HG03571 (cell line): ENCODE measurements around the gene TRIML1.
"Not testable (repeated sequence)": the region's sequence is repeated elsewhere in the genome, so short reads cannot be mapped to it uniquely, and the experiment has no call there.

Experiments
- ATAC-seq: cut with Tn5 transposase; IDR thresholded peaks from one replicate; pipeline ENCODE4 v1.9.1; 2021; ENCODE audit not compliant: unreplicated experiment

The TRIML1 gene

DNA sequence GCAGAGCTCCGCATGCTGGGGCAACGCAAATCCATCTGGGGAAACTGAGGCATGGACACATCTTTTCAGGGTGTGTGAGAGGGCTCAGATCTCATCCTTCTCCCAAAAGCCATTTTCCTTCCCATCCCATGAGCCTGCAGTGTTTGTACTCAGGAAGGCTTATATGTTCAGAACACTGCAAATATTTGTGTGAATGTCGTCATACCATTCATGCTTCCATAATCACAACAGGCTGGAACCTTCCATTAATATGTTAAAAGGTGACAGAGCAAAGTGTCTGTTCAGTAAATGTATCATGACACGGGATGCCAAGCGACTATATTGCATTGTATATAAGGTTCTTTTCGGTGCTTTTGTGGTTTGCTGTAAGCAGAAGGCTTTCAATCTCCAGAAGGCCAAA, 8.5 kb downstream of the TRIML1 start:
- ATAC-seq = no peak

DNA sequence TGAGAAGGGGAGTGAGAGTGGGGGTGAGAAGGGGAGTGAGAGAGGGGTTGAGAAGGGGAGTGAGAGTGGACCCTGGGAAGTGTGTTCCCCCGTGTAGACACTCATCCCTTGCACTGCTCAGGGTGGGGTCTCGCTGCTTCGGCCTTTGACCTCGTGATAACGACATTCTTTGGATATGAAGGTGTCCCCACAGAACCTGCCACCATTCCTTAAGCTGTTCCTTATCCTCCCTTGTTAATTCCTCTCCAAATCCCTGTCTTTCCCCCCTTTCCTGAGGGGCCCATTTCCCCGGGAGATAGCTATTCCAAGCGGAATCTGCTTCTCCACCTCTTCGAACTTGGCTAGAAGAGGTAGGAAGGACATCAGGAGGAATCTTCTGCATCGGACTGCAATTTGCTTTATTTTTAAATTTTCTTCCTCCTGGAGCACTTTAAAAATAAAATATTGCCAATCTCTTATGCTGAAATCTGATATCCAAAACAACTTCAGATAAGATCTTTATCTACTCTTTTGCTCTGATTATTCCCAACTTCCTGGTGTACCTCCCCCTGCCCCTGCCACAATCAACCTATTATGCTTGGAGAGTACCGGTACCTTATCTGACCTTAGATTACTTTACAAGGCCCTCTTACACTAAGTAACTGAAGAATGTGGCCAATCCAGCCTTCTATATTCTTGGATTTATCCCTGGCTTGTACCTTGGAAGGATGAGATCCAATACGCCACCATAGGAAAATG, 15.6 kb downstream of the TRIML1 start:
- no peak for ATAC-seq

DNA sequence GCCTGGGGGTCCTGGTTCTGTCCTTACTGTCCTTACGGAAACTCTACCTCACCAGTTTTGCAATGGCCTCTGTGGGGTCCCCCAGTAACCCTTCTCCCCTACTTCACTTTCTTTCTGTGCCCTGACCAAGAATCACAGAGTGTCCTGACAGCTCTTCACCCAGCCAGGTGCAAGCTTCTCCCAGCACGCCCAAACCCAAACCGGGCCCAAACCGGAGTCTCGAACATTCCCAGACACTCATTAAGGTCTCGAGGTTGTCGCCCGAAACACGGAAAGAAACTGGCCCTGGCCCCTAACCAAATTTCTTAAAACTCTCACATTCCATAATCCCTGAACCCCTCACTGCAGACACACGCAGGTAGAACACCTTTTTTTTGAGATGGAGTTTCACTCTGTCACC, 19.1 kb downstream of the TRIML1 start:
- ATAC-seq = no peak

DNA sequence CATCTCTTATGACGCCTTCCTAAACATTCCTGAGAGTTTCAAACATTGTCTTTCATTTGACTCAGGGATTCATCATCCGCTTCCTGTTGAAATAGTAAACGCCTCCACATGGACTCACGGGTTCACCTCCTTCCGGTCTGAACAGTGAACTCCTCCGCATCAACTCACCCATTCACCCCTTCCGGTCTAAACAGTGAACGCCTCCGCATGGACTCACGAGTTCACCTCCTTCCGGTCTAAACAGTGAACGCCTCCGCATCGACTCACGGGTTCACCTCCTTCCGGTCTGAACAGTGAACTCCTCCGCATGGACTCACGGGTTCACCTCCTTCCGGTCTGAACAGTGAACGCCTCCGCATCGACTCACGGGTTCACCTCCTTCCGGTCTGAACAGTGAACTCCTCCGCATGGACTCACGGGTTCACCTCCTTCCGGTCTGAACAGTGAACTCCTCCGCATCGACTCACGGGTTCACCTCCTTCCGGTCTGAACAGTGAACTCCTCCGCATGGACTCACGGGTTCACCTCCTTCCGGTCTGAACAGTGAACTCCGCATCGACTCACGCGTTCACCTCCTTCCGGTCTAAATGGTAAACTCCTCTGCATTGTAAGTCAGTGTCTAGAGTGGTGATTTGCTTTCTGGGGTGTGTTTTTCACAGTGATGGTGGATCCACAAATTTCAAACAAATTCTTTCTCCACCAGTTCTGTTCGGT, 20.4 kb downstream of the TRIML1 start:
- not testable (repeated sequence) for ATAC-seq

DNA sequence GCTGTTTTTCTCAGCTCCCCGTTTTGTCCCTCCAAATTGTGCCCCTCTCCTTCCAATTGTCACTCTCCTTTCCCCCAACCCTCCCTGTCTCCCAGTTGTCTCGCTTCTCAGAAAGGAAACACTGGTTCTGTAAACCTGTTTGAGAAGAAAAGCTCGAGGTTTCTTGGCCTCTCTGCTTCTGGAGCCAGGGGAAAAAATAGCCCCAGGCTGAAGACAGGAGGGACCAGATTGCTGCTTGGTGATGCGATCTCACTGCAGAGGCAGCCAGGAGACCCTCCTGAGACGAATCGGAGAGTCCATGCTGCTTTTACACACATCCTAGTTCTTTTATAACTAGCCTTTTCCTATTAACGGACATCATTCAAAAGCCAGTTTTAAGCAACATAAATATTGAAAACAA, 21.2 kb downstream of the TRIML1 start:
- ATAC-seq = no peak

DNA sequence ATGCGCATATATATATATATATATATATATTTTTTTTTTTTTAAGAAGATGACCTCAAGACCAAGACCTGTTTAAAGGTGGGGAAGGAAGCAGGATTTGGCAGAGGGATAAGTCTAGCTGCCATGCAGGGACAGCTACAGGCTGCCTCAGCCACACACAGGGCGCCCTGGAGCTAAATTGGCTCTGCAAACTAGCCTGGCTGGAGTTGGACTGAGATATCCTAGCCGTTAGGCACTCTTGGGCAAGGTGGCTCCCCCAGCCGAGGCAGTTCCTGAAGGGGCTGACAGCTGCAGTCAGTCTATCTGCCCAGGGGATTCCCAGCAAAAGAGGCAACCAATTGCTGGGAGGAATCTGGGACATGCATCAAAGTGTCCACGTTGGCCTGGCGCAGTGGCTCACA, 21.9 kb downstream of the TRIML1 start:
- no peak for ATAC-seq

DNA sequence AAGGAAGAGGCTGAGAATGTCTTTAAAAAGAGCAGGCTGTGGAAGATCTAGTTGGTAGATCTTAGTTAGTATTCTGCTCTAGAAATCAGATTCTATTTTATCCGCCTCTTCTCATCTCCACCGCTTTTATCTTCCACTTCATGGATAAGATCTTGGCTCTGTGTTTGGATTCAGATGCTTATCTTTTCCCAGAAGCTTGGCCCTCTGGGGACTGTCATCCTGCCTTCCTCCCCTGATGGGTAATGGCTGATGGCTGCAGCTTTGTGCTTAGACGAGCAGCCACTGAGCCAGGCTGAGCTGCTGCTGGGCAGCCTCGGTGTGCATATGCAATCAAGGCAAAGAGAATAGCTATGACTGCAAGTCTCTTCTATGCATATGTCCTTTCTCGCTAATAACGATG, 23.5 kb downstream of the TRIML1 start:
- no peak for ATAC-seq

DNA sequence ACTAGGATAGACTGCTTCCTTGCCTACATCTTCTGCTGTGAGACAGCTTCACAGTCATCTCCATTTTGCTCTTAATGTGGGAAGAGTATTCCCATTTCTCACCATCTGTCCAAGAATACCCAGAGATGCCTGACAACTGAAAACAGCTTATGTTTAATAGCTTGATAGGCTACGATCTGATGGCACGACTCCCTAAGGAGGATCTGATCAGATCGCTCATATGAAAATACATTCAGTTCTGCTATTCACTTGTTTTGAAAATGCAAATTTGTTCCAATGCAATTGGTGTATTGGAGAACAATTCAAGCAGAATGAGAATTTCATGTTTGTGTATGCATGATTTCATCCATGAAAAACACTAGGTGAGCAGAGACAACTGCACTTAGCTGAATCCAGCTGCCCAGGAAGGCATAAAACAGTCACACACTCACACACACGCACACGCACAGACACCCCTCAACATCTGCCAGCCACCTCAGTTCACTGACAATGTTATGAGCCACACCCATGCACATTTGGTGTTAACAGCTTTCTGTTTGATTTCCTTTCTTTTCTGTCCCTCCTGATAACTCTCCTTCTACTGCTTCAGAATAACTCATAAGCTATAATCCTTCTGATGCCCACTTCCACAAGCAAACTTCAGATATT, 29.6 kb downstream of the TRIML1 start:
- no peak for ATAC-seq

DNA sequence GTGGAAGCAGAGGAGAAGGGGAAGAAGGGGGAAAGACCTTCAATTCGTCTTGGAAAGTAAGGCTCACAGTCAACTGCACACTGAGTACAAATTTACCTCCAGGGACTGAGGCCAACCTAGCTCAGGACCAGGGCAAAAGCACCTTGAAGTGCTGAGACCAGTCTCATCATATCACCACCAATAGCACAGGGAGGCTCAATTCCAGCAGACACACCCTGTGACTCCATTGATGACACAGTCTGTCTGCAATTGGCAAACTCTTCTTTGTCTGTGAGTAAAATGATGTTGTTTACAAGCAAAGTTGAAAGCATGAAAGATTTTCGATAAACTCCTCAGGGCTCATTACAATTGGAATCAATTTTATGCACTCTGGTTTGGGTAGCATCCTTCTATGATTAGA, 32.3 kb downstream of the TRIML1 start:
- no peak for ATAC-seq

DNA sequence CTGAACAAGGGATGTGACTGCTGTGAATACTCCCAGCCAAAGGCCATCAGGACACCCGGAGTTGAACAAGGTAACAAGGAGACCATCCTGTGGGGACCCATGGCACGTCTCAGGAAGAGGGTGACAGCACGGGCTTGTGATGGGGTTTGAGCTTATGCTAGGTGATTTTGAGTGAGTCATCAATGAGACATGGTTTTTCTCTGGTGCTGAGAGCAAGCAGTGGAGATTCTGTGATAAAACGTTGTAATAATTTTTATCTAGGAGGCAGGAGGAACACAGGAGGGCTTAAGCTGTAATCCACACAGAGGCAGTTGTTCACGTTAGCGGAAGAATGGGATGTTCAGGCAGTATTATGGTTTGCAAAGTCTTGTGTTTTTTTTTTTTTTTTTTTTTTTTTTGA, 36.0 kb downstream of the TRIML1 start:
- ATAC-seq = no peak

DNA sequence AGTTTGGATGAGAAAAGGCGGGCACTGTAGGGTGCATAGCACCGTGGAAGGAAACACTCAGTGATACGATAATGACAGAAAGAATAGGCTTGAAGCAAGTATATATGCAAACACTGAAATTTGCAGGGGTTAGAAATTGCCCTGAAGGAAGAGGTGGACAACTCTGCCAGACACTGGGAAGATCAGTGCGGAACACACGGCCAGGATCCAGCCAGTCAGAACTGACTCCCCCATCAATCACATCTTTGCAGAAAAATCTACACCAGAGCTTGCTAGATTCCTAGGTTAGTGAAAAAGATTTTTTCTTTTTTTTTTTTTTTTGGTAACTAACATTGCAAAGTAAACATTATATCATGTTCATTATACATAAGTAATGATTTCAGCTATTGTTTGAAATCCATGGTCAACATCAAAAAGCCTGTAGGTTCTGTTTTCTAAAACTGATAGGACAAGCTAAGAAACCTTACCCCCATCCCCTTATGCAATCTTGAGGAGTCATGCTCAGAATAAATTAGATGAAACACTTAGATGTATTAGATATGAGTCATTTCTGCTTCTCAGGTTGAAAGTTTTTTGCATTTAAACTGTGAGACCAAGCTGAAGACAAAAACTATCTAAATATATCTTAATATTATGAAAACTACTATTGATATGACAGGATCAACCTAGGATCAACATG, 38.9 kb downstream of the TRIML1 start:
- ATAC-seq = no peak

DNA sequence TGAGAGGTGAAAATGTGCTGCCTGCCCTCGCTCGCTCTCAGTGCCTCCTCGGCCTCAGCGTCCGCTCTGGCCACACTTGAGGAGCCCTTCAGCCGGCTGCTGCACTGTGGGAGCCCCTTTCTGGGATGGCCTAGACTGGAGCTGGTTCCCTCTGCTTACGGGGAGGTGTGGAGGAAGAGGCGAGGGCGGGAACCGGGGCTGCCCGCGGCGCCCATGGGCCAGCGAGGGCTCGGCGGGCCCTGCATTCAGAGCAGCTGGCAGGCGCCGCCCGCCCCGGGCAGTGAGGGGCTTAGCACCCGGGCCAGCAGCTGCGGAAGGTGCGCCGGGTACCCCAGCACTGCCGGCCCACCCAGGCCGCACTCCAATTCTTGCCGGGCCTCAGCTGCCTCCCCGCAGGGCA, 39.6 kb downstream of the TRIML1 start:
- no peak for ATAC-seq

DNA sequence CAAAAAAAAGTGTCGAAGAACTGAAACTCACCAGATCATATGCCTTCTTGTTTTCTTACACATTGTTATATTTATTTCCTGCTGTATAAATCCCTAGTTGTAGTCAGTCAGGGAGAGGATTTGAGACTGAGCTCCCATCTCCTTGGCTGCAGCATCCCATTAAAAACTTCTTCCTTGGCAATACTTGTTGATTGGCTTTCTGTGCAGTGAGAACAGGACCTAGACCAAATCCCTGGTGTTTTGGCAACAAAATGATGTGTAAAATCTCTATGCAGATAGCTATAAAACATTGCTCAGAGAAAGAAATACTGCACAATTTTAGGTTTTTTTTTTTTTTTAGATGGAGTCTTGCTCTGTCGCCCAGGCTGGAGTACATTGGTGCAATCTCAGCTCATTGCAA, 47.9 kb downstream of the TRIML1 start:
- ATAC-seq = no peak

DNA sequence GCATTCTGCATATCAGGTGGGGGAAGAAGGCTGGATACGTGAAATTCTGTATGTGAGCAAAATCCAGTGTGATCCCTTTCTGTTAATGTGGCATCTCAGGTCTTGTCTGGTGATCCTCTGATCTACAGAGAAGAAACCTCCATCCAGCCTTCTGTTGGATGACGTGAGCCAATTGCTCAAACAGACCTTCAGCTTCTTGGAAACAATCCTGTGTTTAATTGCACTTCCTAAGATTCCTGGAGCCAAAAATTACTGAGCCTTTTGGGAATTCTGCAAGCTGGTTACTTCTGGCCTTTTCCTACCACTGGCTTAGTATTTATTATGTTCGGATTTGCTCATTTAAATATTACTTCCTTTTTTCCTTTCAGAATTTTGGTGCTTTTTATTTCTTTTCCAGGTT, 51.2 kb downstream of the TRIML1 start:
- no peak for ATAC-seq

DNA sequence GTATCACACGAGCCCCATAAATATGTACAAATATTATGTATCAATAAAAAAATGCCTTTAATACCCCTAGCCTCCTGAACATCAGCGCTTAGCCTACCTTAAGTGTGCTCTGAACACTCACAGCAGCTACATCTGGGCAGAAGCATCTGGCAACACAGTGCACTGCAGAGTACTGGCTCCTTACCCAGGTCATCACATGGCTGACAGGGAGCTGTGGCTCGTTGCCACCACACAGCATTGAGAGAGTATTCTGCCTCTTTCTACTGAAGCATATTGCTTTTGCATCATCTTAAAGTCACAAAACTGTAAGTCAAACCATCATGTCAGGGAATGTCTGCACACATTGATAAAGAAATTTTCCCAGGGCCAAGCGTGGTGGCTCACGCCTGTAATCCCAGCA, 55.2 kb downstream of the TRIML1 start:
- no peak for ATAC-seq

DNA sequence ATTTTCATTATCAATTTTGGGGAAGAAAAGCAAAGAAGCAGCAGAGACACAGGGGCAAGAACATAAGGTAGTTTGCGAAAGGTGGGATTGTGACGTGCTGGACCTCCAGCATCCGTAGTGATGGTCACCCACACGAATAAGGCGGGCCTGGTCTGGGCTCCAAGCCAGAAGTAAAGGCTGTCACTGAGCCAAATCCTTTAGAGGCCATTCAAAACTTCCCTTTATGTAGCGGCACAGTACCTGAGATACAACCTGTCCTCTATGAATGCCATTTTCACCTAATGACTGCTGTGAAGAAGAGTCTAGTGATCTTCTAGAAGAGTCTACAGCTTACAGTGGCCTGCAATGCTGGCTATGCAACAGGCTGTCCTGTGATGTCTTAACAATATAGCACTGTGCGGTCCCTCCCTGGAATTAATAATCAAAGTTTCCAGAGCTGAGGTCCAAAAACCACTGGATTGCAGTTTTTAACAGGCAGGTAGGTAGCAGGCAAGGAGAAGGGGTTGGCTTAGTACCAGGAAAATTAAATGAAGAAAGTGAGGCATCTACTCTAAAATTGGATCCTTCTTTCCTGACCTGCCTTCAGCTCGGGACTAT, 56.2 kb downstream of the TRIML1 start:
- ATAC-seq = no peak

DNA sequence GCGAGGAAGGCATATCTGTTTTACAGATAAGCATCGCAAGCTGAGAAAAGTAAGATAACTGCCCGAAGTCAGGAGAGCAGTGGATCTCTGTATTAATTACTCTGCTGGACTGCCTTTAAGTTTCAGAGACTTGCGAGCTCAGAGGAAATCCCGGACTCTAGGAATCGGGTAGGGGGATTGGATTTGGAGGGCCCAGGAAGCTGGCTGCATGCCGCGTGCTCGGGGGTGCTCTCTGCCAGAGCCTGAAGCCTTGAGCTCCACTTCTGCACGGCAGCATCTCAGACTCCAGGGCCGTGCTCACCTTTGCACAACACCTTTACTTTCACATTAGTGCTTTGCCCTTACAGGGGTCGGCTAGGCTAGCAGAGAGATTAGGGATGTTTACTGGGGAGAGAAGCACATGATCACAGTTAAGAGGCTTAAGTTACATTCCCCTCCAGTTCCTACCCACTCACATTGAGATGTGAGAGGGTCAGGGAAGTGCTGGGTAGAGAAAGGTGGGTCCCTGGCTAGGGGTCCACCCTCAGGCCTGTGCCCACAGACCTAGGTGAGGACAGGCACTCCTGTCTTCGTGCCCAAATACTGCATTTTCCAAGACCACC, 57.0 kb downstream of the TRIML1 start:
- no peak for ATAC-seq
